WI38 (cell line): ENCODE data around the gene PPDPF.
"Not testable (repeated sequence)": the region's sequence is repeated elsewhere in the genome, so short reads cannot be mapped to it uniquely, and the experiment has no call there.

Experiments used
- H3K4me3 ChIP-seq: 2 replicates; pipeline ENCODE4 v1.5.1; 2011; ENCODE audit warnings: low read depth, mild to moderate bottlenecking, control low read depth, low read length
- CTCF ChIP-seq: IDR thresholded peaks from 2 replicates; pipeline ENCODE4 v1.5.1; 2012; ENCODE audit warnings: low read depth, mild to moderate bottlenecking, control low read depth, low read length

Gene PPDPF

GRCh38 chr20:63509088-63509564 is 11.4 kb upstream of the PPDPF start:
- H3K4me3 ChIP-seq, result no peak overlapping the region
- no peak for TF ChIP-seq CTCF

- TF ChIP-seq CTCF, result no peak
- no peak overlapping the region for H3K4me3 ChIP-seq
These were observed 7.4 kb upstream of the PPDPF start for GRCh38 chr20:63513207-63513606.

- H3K4me3 ChIP-seq, result not testable (repeated sequence)
These were observed 6.0 kb upstream of the PPDPF start for GRCh38 chr20:63514520-63514919.

GRCh38 chr20:63517376-63518309 is 2.9 kb upstream of the PPDPF start:
- no peak for TF ChIP-seq CTCF
- H3K4me3 ChIP-seq, result no peak overlapping the region

- TF ChIP-seq CTCF, result no peak
- H3K4me3 ChIP-seq, result no peak overlapping the region
These were observed 2.2 kb upstream of the PPDPF start for GRCh38 chr20:63518351-63518861.

GRCh38 chr20:63518946-63519667 is 1.5 kb upstream of the PPDPF start:
- no peak for TF ChIP-seq CTCF
- H3K4me3 ChIP-seq, result peak overlapping the region; percentile 89

- H3K4me3 ChIP-seq, result peak overlapping the region; percentile 89
- TF ChIP-seq CTCF, result peak; percentile 17; the same call in 1 of the 2 replicates
These were observed 679 bp upstream of the PPDPF start for GRCh38 chr20:63519668-63520503.
